Tibial artery (tissue), 4 donors: Measurements from ENCODE around the gene STX12.

Source experiments
- DNase-seq, 2 donors: peaks; one replicate each; pipeline ENCODE4 v3.0.0-alpha.2; 2019
- H3K27ac ChIP-seq, 2 donors: fragments of 200-600 bp; sonication (generic) in 1 of 2; 1 replicate in 1 of 2; 2 replicates in 1 of 2; pipeline ENCODE4 v1.5.1; 2018 to 2019; ENCODE audit warnings: mild to moderate bottlenecking in 1 of 2
- H3K27me3 ChIP-seq, 2 donors: fragments of 200-600 bp; sonication (generic) in 1 of 2; one replicate each; pipeline versions ENCODE4 v1.5.1 to v1.6.0; 2016 to 2019
- H3K36me3 ChIP-seq, 3 donors: fragments of 200-600 bp; sonication (generic) in 2 of 3; one replicate each; pipeline ENCODE4 v1.5.1; 2016 to 2019; ENCODE audit warnings: mild to moderate bottlenecking in 2 of 3
- H3K4me1 ChIP-seq, 4 donors: fragments of 200-600 bp; sonication (generic) in 2 of 4; 1 replicate in 3 of 4; 2 replicates in 1 of 4; pipeline ENCODE4 v1.5.1; 2016 to 2019
- H3K4me3 ChIP-seq, 2 donors: fragments of 200-600 bp; sonication (generic) in 1 of 2; 1 replicate in 1 of 2; 2 replicates in 1 of 2; pipeline ENCODE4 v1.5.1; 2018 to 2019; ENCODE audit warnings: mild to moderate bottlenecking in 2 of 2
- H3K9me3 ChIP-seq, 3 donors: fragments of 200-600 bp; sonication (generic) in 1 of 3; one replicate each; pipeline ENCODE4 v1.5.1; 2016 to 2019
- CTCF ChIP-seq, 2 experiments: fragments of 200-600 bp in 1 of 2; fragments of 450-650 bp in 1 of 2; IDR thresholded peaks; one replicate each; pipeline ENCODE4 v1.5.1; 2017 to 2019; ENCODE audit warnings: antibody characterized with exemption in 2 of 2, mild to moderate bottlenecking in 1 of 2, moderate library complexity in 1 of 2
- intact Hi-C: fragments of 100-400 bp; cut with DNase I; formaldehyde crosslinking; loops from one replicate; pipeline ENCODE4 v1.15.0; 2023; ENCODE audit warnings: low total_unique reads

Gene STX12

GRCh38 chr1:27872802-27873551 is 100.0 kb downstream of the STX12 start:
- Histone ChIP-seq H3K36me3 (no peaks in the 10 kb centered on the region), H3K27me3 (peaks cover 0 to 5% of the 10 kb centered on the region in 2 donors), H3K4me3 (peak overlapping the region; percentile 53 to 62), H3K27ac (peak overlapping the region; percentile 38 to 56), H3K4me1 (peaks cover 0 to 14% (median 11%) of the 10 kb centered on the region in 4 donors), H3K9me3 (no peaks in the 10 kb centered on the region)
- intact Hi-C loops = no loop called here
- no peak for TF ChIP-seq CTCF (IDR thresholded peaks at IDR 0.05)
- no peak for DNase-seq

GRCh38 chr1:27873671-27874384 is 100.8 kb downstream of the STX12 start:
- H3K4me1 ChIP-seq = peaks cover 0 to 14% (median 11%) of the 10 kb centered on the region in 4 donors
- no peak for DNase-seq
- H3K27ac ChIP-seq = peak overlapping the region; percentile 59 to 60
- no peaks in the 10 kb centered on the region for H3K9me3 ChIP-seq
- peaks cover 0 to 5% of the 10 kb centered on the region in 2 donors for H3K27me3 ChIP-seq
- intact Hi-C loops = no loop called here
- no peaks in the 10 kb centered on the region for H3K36me3 ChIP-seq
- peak overlapping the region; percentile 53 to 62 for H3K4me3 ChIP-seq
- TF ChIP-seq CTCF (IDR thresholded peaks at IDR 0.05) = no peak
